HG03045 (cell line): Measurements from ENCODE around the gene LMF1.

Source experiments
- ATAC-seq: cut with Tn5 transposase; IDR thresholded peaks from one replicate; pipeline ENCODE4 v1.9.1; 2021; ENCODE audit warnings: mild to moderate bottlenecking, moderate library complexity; ENCODE audit not compliant: unreplicated experiment

LMF1 gene

GRCh38 chr16:986411-986810 lies 15.6 kb upstream of the LMF1 start:
- ATAC-seq, result no peak

- no peak for ATAC-seq
Measured at GRCh38 chr16:985646-986400, 15.0 kb upstream of the LMF1 start.

GRCh38 chr16:984736-985636 lies 14.2 kb upstream of the LMF1 start:
- ATAC-seq, result no peak

- ATAC-seq, result no peak
Measured at GRCh38 chr16:984121-984694, 13.4 kb upstream of the LMF1 start.

GRCh38 chr16:983044-984030 lies 12.6 kb upstream of the LMF1 start:
- no peak for ATAC-seq

GRCh38 chr16:982145-983043 lies 11.6 kb upstream of the LMF1 start:
- no peak for ATAC-seq

GRCh38 chr16:981695-982144 lies 10.9 kb upstream of the LMF1 start, which contains the start of gene SOX8:
Gene SOX8 (plus strand): TSS chr16:981770. CDS start chr16:981923, 153 bp downstream.
- ATAC-seq, result no peak

DNA sequence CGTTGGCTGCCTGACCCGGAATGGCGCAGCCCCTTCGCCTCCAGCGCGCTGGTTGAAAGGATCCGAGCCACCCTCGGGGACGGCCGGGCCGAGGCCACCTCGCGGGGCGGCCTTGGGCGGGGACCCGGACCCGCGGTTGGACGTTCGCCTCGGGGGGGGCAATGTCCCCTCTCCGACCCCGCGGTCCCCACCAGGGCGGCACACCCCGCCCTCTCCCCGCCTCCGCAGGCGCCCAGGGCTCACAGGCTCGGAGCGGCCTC lies 9.7 kb upstream of the LMF1 start:
- ATAC-seq, result no peak

DNA sequence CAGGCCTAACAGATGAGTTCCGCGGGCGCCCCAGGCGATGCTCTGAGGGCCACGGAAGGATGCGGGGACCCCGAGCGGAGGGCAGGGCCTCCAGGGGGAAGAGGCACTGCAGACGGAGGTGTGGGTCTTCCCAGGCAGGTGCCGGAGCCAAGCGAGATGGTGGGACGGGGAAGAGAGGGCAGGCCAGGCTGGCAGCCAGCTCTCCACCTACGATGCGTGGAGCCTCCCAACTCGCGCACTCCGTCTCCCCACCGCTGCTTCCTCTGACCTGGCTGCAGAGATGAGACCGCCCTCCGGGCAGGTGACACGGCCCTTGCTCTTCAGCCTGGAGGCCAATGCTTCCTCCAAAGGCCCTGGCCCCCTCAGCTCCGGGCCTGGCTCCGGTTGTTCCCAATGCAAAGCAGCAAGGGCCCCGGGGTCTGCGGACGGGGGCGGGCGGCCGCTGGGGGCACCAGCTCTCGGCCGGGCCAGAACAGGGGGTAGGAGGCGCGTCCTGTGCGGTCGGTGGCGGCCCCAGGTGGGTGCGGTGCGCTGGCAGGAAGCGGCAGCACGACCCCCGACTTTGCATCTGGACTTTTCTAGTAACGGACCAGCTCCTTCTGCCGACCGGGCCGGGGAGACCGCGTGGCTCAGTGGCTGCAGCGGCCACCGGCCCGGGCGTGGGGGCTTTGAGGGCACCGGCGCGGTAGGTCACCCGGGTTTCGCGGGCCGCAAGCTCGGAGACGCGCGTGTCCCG lies 9.2 kb upstream of the LMF1 start:
- no peak for ATAC-seq

DNA sequence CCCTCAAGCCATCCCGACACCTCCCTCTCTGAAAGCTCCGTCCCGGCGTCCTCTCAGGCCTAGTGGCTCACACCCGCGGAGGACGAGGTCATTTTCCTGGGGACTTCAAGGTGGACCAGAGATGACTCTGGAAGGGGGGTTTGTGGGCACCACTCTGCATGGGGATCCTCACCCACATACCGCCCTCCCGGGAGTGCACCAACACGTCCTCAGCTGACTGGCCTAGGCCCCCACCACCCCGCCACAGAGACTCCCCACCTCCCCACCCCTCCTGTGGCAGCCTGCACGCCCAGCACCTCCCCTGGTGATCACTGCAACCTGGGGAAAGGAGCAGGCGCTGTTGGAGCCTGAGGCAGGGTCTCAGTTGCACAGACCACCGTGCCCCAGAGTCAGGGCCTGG lies 8.4 kb upstream of the LMF1 start:
- ATAC-seq, result no peak

GRCh38 chr16:978403-978802 lies 7.6 kb upstream of the LMF1 start:
- ATAC-seq, result no peak

DNA sequence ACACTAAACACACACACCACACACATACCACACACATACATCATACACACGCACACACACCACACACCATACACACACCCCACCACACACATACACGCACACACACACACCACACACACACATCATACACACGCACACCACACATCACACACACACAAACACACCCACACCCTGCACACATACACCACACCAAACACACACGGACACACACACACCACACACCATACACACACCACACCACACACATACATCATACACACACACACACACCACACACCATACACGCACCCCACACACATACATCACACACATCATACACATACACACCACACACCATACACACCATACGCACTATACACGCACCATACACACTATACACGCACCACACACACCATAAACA lies 7.1 kb upstream of the LMF1 start:
- no peak for ATAC-seq

DNA sequence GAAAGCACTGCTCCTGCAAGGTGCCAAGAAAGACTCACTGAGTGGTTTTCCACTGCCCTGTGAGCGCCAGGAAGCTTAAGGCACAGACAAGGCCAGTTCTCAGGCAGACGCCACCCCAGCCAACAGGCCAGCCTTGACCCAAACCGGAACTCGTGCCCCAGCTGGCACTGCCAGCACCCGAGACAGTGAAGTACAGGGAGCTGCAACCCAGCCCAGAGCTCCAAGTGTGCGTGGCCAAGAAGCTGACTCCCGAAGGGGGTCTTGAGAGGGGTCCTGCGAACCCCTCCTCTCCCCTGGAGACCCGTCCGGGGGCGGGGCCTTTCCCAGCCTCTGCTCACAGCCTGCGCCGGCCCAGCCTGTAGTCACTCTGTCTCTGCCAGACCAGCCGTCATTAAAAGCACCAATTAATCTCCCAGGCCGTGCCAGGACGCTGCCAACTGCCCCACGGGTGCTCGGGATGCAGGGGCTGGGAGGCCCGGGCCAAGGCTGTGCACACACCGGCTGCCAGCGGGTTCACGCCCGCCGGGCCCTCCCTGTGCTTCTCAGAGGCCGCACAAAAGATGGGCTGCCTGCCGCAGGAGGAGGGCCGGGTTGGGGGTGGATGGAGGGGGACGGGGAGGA lies 6.4 kb upstream of the LMF1 start:
- ATAC-seq, result no peak

- no peak for ATAC-seq
Measured at GRCh38 chr16:976389-976931, 5.7 kb upstream of the LMF1 start.

DNA sequence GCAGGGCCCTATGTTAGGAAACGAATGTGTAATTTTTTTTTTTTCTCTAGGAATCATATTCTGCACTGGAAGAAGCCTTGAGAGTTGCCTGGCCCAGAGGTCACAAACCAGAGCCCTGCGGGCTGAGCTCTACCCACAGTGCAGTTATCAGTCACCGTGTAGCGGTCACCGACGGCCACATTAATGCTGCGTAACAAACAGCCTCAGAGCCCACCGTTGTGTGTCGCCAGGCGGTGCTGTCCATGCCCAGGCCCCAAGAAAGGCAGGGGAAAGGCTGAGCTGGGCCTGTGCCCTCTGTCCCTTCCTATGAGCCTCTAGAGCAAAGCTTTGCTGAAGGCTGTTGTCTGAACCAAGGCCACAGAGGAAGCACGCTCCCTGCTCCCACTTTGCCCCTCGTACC lies 4.5 kb upstream of the LMF1 start:
- no peak for ATAC-seq

DNA sequence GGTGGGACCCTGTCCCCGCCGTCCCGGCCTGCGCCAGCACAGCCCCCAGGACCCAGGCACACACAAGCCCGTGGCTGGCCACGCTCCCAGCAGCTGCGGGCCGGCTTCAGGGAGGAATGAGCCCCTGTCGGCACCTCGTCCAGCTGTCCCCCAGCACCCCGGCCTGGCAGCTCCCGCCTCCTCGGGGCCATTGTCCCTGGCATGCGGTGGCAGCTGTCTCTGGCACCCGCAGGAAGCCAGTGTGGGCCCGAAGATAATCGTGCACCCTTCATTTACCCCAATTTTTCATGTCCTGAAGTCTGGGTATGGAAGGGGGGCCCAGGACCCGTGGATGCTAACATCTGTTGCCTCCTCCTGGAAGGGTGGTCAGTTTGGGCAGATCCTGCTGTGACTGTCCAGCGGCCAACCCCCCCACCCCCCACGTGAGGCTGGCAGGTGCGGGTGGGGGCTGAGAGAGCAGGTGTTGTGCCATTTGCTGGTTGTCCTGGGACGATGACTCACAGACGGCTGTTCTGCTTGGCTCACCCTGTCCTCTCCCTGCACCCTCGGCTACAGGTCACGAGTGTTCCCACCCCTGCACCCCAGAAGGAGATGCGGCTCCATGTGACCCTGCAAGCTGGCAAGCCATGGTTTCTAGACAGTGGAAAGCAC lies 4.0 kb upstream of the LMF1 start:
- no peak for ATAC-seq

DNA sequence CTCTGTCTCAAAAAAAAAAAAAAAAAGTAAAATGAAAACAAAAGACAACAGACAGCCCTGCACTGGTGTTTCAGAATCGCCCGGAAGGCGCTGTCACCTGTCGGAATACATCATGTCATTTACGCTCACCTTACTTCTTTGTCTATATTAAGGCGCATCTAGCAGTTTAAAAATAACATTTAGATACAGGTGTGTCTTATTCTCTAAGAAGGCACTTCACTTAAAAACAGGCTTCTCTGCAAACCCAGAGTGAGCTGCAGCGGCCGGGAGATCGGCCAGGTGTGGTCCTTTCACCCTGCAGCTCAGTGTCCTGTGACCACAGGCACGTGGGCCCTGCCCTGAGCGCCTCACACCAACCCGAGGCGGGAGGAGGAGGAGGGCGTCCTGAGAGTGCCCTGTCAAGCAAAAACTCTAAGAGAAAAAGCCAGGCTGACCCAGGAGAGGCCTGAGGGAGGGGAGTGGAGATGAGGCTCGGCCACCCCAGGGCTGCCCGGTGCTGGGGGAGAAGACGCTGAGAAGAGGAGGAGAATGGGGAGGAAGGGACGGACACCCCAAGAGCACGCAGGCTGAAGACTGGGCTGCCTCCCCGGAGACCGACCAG lies 3.3 kb upstream of the LMF1 start:
- no peak for ATAC-seq
